GM18867 (cell line): ENCODE results near the gene PLA2G6.

Experiments used
- ATAC-seq: cut with Tn5 transposase; IDR thresholded peaks from one replicate; pipeline ENCODE4 v1.9.1; 2021; ENCODE audit warnings: mild to moderate bottlenecking, moderate library complexity; ENCODE audit not compliant: unreplicated experiment

Gene PLA2G6

GRCh38 chr22:38112381-38112780, 69.2 kb downstream of the PLA2G6 start:
- no peak for ATAC-seq

DNA sequence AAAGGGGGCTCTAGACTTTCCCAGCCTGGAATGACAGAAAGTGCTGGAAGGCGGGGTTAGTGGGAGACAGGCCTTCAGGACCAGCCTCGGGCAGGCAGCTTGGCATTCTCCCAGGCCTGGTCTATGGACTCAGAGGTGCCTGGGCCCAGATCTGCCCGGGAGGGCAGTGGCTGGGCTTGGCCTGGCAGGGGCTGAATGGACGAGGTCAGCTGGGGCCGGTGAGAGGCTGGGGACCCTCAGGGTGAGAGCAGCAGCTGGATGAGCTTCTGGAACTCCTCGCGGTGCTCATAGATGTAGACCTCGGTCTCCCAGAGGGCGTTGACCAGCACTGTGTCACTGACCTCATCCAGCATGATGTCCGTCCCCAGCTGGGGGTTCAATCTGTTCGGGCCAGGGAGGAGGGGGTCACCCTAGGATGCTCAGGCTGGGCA, 69.7 kb downstream of the PLA2G6 start:
- ATAC-seq: no peak

DNA sequence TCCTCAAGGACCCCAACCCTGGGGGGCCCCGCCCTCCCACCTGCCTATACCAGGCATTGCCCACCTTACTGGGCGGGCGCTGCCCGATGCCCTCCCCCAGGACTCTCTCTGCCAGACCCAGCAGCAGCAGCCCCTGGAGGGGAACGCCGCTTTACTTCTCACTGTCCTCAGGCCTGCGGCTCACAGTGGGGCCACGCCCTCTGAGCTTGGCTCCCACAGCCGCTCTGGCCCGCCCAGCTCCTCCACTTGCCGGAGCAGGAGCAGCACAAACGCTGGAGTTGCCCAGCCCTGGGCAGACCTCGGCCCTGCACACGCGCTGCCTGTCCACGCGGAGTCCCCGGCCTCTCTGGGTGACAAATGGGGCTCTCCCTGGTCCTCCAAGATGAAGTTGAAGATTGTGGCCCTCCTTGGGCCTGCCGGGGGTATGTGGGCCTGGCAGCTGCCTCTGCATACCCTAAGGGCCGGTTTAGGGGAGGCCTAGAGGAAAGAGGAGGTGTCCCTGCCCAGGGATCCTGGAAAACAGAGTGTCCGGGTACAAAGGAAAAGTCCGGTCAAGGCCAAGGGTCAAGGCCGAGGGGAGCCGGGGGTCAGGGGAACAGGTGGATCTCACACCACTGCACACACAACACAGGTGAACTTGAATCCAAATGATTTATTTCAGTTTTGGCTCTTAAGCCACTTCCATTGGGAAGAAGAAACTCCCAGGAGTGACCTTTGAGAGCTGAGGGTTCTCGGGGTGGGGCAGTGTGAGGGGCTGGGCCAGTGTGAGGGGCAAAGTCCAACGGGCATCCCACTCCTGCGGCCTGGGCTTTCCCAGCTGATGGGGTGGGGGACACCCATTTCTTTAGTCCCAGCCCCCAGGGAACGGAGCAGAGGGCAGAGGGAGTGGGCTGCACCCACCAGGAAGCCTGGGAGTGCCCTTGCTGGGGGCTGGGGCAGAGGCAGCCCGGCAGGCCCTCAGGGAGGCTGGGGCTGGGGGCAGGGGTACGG, 70.5 kb downstream of the PLA2G6 start:
- no peak for ATAC-seq

GRCh38 chr22:38110008-38110862, 71.4 kb downstream of the PLA2G6 start, which contains the start of gene BAIAP2L2:
BAIAP2L2 (minus strand) TSS chr22:38110684; CDS start chr22:38110525, 159 bp downstream.
- ATAC-seq: no peak

DNA sequence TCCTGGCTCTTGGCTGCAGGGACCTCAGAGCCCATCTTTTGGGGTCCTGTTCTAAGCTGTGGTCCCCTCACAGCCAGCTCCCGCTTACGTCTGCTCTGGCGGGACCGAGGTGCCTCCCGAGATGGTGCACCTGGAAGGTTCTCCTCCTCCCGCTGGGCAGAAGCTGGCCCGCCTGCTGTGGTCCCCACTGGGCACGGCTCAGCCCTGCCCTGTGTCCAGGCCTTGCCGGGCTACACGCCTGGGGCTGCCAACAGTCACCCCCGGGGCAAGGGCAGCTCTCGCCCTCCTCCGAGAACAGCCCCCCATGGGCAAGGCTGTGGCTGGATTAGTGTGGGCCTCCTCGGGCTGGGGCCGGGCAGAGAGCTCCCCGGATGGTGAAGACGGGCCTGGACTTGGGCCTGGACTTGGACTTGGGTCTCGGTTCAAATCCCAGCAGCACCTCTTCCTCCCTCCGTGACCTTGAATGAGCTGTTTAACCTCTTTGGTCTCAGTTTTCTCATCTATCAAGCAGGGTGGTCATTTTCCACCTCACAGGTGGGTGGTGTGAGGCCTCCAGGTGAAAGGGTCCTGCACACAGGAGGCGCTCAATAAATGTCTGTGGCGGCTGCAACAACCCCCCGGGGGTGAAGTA, 72.1 kb downstream of the PLA2G6 start:
- ATAC-seq: no peak

- ATAC-seq: no peak
Observed at GRCh38 chr22:38108561-38109319, 72.9 kb downstream of the PLA2G6 start.

DNA sequence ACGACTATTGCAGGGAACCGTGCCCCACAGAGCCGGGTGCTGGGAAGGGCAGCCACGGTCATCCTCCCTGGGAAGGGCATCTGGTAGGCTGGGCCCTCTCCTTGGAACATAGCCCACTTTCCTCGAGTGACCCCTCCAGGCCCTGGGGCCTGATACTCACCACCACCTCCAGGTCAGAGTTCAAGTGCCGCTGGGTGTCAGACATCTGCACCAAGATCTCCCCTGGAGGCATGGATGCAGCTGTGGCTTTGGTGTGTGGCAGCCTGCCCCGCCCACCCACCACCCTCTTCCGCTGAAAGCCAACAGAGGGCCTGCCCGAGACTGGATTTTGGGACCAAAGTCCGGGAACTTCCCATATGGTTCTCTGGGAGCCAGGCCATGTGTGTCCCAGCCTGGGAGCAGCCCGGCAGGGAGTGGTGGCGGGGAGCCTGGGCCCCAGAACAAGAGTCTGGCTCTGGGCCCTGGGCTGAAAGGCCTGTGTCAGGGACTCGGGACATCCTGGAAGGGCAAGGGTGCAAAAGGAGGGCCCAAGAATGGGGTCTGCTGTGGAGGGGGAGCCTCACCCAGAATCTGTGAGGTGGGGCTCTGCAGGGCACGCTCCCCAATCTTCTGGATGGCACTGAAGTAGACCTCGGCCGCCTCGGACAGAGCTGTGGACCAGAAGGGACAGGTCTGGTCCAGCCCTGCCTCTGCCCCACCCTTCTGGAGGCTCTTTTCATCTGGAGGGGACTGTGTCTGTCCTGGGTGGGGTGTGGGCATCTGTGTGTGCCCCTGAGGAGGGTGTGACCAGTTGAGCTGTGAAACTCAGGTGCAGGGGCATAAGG, 73.7 kb downstream of the PLA2G6 start:
- ATAC-seq: no peak

DNA sequence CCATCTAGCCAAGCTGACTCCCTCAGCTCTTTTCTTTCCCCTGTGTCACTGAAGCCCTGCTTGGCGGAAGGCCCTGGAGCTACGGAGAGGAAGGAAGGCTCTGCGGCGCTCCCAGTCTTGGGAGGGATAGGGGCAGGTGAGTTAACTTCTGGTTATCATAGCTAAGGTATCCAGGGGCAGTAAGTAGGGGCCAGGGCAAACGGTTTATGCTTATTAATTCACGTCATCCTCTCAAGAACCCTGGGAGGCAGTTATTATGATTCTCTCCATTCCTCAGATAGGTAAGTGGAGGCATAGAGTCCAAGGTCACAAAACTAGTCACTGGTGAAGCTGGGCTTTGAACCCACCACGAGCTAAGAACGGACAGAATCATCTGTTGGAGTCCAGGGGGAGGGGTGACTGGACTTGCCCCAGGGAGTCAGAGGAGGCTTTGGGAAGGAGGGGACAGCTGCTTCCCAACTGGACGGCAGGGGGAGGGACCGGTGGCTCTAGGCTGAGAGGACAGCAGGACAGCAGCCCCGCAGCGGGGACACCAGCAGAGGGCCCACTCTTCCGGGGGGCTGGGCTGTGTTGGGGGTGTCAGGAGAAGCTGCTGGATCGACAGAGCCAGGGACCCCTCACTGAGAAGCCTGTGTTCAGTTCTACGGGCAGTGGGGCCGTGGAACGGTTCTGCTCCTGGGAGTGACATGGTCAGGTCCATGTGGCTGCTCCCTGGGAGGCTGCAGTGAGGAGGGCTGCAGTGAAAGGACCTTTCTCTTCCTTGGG, 74.6 kb downstream of the PLA2G6 start:
- no peak for ATAC-seq

GRCh38 chr22:38104084-38104483, 77.5 kb downstream of the PLA2G6 start:
- no peak for ATAC-seq

GRCh38 chr22:38103641-38104040, 78.0 kb downstream of the PLA2G6 start:
- ATAC-seq: no peak

GRCh38 chr22:38098410-38099249, 83.0 kb downstream of the PLA2G6 start:
- no peak for ATAC-seq

GRCh38 chr22:38097557-38098409, 83.8 kb downstream of the PLA2G6 start:
- no peak for ATAC-seq

GRCh38 chr22:38097058-38097457, 84.6 kb downstream of the PLA2G6 start:
- no peak for ATAC-seq

DNA sequence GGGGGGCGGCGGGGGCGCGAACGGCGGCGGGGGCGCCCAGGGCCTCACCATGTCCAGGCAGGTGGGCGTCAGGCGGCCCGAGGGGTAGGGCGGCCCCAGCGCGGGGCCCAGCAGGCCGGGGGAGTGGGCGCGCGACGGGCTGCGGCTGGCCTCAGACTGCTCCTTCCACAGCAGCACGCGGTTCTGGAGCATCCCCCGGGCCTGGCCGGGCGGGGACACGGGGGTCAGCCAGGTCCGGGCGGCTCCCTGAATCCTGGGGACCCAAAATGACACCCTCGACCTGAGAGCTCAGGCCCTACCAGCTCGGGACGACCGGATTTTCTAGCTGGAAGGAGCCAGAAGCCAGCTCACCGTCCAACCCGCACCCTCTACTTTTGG, 92.2 kb downstream of the PLA2G6 start:
- ATAC-seq: no peak

- ATAC-seq: no peak
Observed at GRCh38 chr22:38088629-38089473, 92.8 kb downstream of the PLA2G6 start.

DNA sequence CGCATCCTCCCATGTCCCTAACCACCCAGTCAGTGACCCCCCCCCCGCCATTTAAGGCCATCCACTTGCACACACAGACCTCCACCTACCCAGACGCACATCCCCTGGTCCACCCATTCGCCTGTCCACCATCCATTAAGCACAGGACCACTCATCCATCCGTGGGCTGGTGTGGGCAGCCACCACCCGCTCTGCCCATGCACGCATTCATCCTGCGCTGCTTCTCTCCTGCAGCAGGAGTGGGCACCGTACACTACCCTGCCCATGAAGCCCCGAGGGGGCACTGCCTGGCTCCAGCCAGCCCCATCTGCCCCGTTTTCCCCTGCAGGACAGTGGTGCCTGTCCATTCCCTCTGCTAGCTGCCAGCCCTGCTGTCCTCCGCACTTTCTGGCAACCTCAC, 93.8 kb downstream of the PLA2G6 start:
- no peak for ATAC-seq
